ENCODE measurements around the gene TSC22D2. TPM values are rescaled to one million over a fixed set of nuclear protein-coding genes. Genes with fewer than 3 reads are reported as not detected.
"Not testable (repeated sequence)": the region's sequence is repeated elsewhere in the genome, so short reads cannot be mapped to it uniquely, and the experiment has no call there.

The TSC22D2 gene
- polyA plus RNA-seq, 12 donors: 39.7 to 492 (median 70.5) TPM

GRCh38 chr3:150479370-150479769 is 71.3 kb downstream of the TSC22D2 start:
- no peak for DNase-seq

GRCh38 chr3:150480877-150481276 is 72.8 kb downstream of the TSC22D2 start:
- no peak for DNase-seq

- no peak for DNase-seq
Observed at GRCh38 chr3:150483226-150483625, 75.1 kb downstream of the TSC22D2 start.

- DNase-seq: no peak
Observed at GRCh38 chr3:150484410-150484809, 76.3 kb downstream of the TSC22D2 start.

- DNase-seq: no peak
Observed at GRCh38 chr3:150488867-150489266, 80.8 kb downstream of the TSC22D2 start.

- no peak for DNase-seq
Observed at GRCh38 chr3:150490277-150490986, 82.3 kb downstream of the TSC22D2 start.

GRCh38 chr3:150494411-150494977 is 86.4 kb downstream of the TSC22D2 start:
- no peak for DNase-seq

GRCh38 chr3:150495149-150495548 is 87.1 kb downstream of the TSC22D2 start:
- no peak for DNase-seq

- DNase-seq: peak; percentile 64
Observed at GRCh38 chr3:150495563-150496168, 87.6 kb downstream of the TSC22D2 start.

GRCh38 chr3:150497956-150498355 is 89.9 kb downstream of the TSC22D2 start:
- no peak for DNase-seq

- not testable (repeated sequence) for DNase-seq
Observed at GRCh38 chr3:150500960-150501359, 92.9 kb downstream of the TSC22D2 start.

- DNase-seq: no peak
Observed at GRCh38 chr3:150503402-150504099, 95.5 kb downstream of the TSC22D2 start.

- DNase-seq: no peak
Observed at GRCh38 chr3:150504483-150504882, 96.4 kb downstream of the TSC22D2 start.

- no peak for DNase-seq
Observed at GRCh38 chr3:150508401-150508800, 100.3 kb downstream of the TSC22D2 start.

GRCh38 chr3:150509780-150510179 is 101.7 kb downstream of the TSC22D2 start:
- DNase-seq: no peak

GRCh38 chr3:150511122-150511821 is 103.2 kb downstream of the TSC22D2 start:
- DNase-seq: no peak

GRCh38 chr3:150515210-150515609 is 107.1 kb downstream of the TSC22D2 start:
- DNase-seq: no peak

Other genes with a start within 250 kb of the TSC22D2 start
- gene SERP1, start 138.2 kb downstream of the TSC22D2 start, polyA plus RNA-seq (ENCODE audit: insufficient read length in 12 of 12): 100 to 1,000 TPM in 1 of 12 donors, 10 to 100 TPM in 10, not detected in 1; 52.2 to 113 (median 74.8) TPM
- 100 to 1,000 TPM in 11 of 12 donors, not detected in 1; 131 to 243 (median 173) TPM for gene EIF2A, start 138.5 kb downstream of the TSC22D2 start, polyA plus RNA-seq (ENCODE audit: insufficient read length in 12 of 12)
- gene SELENOT, start 195.0 kb downstream of the TSC22D2 start, polyA plus RNA-seq (ENCODE audit: insufficient read length in 12 of 12): 10 to 100 TPM in 11 of 12 donors, not detected in 1; 41.9 to 67.8 (median 57.4) TPM